ENCODE measurements around the gene CHN2.

CHN2 gene

GRCh38 chr7:29228289-29229011 lies 33.9 kb downstream of the CHN2 start:
- DNase-seq (ENCODE audit: low spot score), result no peak

GRCh38 chr7:29229066-29229465 lies 34.5 kb downstream of the CHN2 start:
- no peak for DNase-seq (ENCODE audit: low spot score)

DNA sequence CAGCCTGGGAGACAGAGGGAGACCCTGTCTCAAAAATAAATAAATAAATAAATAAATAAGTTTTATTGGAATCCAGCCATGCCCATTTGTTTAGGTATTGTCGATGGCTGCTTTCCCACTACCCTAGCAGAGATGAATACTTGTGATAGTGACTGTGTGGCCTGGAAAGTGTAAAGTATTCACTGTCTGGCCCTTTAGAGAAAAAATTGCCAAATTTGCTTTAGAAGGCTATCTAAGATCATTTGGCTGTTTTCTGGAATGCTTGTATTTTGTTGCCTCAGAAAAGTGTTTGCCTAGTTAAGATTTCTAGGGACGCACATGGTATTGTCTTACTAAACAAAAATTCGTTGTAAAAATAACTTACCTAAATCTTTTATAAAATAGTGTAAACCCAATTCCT lies 35.4 kb downstream of the CHN2 start:
- DNase-seq (ENCODE audit: low spot score), result no peak

- no peak for DNase-seq (ENCODE audit: low spot score)
Observed at GRCh38 chr7:29230871-29231345, 36.3 kb downstream of the CHN2 start.

DNA sequence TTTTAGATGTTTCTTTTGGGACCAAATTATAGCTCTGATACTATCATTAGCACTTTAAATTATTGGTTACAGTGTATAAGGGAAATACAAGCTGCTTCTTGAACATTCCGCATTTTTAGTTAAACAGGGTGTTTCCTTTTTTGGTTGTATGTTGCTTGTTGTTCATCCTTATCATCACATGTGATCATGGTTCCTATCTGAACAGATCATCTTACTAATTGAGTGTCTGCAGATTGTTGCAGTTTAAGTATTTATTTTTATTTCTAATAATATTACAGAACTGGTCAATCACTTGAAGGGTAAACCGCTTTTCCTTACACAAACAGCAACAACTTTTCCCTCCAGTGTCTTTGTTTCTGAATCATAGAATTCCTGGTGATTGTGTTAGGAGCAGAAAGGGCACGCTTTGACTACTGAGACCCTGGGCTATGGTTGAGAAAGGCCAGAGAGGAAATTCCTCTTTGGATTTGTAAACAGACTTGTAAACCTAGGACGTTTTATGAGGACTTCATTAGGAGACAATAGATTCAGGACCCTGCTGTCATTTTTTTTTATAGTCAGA lies 37.2 kb downstream of the CHN2 start:
- DNase-seq (ENCODE audit: low spot score), result no peak

GRCh38 chr7:29234438-29234837 lies 39.9 kb downstream of the CHN2 start:
- no peak for DNase-seq (ENCODE audit: low spot score)

DNA sequence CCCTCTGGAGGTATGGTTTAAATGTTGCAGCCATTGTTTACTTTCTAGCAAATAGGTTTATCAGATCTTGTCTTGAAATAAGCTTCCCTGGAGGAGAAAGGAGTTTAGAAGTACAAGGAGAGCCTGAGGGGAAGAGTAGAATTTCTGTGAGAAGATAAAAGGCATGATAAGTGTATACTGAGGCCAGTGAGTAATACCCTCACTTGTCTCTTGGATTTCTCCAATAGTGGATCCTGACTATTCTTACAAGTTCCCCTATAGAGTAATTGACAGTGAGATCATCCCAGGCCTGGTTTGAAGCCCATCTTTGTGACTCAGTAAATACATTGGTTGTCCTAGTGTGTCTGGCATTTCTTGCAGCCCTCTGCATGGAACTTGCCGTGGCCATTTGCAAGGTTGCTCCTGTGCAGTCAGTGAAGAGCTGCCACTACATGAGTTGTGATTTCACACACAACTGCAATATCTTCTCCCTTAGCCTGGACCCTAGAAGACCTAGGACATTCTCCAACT lies 41.6 kb downstream of the CHN2 start:
- DNase-seq (ENCODE audit: low spot score), result no peak

- DNase-seq (ENCODE audit: low spot score), result no peak
Observed at GRCh38 chr7:29236649-29237048, 42.1 kb downstream of the CHN2 start.

- no peak for DNase-seq (ENCODE audit: low spot score)
Observed at GRCh38 chr7:29237489-29237888, 42.9 kb downstream of the CHN2 start.

DNA sequence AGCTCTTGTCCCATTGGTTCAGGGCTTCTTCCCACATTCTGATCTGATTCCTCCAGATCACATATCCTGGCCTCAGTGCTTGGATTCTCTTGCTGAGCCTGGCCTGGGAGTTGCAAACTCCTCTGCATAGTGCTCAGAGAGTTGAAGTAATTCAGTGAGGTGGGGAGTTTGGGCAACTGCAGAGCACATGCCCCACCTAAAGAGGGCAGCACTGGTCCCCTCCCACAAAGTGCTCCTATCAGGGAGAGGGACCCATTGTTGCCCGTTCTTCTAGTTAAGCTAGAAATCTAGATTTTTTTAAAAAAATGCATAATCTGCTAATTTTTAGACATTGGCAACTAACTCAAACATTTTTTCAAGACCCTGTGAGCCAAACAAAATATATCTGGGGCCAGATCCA lies 45.1 kb downstream of the CHN2 start:
- no peak for DNase-seq (ENCODE audit: low spot score)

GRCh38 chr7:29242265-29242664 lies 47.7 kb downstream of the CHN2 start:
- no peak for DNase-seq (ENCODE audit: low spot score)

GRCh38 chr7:29243910-29244655 lies 49.5 kb downstream of the CHN2 start:
- DNase-seq (ENCODE audit: low spot score), result no peak

DNA sequence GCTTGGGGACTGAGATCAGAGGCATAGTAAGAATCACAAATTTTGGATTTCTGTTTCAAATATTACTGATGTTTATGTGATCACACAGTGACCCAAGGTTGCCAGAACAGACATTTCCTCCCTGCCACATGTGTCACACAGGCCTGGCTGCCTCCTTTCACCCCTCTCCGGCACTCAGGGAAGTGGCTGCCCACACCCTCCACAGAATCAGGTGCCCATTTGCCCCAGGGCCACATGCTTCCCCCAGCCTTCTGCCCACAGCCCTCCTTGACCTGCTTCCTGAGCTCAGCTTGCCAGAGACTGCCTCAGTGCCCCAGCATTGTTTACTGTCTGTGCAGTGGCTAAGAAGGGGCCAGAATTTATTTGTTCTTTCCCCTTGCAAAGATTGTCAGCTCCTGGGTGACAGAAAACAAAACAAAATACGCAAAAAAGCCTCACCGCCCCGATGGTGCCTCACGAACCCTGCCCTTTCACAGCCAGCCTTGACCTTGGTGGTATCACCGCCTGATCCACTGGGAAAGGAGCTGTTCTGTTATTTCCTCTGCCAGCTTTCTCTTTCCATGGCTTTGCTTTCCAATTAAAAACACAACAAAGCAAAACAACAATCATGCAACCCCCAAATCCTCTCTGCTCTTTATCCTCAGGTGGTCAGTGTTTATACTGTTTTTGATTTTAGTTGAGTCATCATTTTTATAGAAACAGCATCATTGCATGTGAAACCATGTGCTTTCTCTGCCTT lies 52.8 kb downstream of the CHN2 start:
- no peak for DNase-seq (ENCODE audit: low spot score)

- DNase-seq (ENCODE audit: low spot score), result no peak
Observed at GRCh38 chr7:29247963-29248236, 53.3 kb downstream of the CHN2 start.

DNA sequence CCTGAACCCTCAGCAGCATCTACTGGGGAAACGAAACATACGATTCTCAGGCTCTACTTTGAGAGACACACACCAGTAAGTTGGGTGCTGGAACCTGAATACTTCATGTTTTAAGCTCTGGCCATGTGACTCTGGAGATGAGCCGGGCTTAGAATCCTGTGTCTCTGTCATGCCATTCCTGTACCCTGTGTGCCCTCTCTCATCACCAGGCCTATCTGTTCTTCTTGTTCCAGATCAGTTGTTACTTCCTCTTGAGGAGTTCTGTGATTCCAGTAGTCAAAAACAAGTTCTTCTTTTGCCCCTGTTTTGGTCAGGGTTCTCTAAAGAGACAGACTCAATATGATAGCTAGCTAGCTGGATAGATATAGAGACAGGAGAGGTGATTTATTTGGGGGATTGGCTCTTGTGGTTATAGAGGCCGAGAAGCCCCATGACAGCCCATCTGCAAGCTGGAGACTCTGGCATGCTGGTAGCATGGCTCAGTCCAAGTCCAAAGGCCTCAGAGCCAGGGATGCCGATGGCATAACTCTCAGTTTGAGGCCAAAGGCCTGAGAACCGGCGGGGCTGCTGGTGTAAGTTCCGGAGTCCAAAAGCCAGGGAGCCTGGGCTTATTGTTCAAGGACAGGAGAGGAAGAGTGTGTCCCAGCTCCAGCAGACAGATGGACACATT lies 54.3 kb downstream of the CHN2 start:
- DNase-seq (ENCODE audit: low spot score), result no peak

GRCh38 chr7:29249383-29249750 lies 54.8 kb downstream of the CHN2 start:
- no peak for DNase-seq (ENCODE audit: low spot score)

DNA sequence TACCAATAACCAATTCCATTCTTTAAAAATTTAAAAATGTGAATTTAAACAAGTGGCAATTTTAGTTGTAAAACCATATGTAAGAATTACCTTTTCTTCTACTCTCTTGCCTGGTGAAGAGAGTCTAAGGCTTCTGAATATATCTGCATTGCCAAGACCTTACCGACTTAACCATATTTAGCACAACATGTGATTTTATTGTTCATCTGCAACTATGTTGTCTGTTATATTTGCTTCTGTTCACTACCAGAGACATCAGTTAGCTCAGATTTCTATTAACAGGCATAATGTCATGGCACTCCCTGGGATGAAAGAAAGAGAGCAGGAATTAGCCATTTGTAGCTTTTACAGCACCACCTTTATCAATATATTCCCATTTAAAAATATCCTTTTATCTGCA lies 55.3 kb downstream of the CHN2 start:
- DNase-seq (ENCODE audit: low spot score), result no peak

GRCh38 chr7:29253225-29253624 lies 58.6 kb downstream of the CHN2 start:
- no peak for DNase-seq (ENCODE audit: low spot score)

- DNase-seq (ENCODE audit: low spot score), result no peak
Observed at GRCh38 chr7:29254591-29254990, 60.0 kb downstream of the CHN2 start.

DNA sequence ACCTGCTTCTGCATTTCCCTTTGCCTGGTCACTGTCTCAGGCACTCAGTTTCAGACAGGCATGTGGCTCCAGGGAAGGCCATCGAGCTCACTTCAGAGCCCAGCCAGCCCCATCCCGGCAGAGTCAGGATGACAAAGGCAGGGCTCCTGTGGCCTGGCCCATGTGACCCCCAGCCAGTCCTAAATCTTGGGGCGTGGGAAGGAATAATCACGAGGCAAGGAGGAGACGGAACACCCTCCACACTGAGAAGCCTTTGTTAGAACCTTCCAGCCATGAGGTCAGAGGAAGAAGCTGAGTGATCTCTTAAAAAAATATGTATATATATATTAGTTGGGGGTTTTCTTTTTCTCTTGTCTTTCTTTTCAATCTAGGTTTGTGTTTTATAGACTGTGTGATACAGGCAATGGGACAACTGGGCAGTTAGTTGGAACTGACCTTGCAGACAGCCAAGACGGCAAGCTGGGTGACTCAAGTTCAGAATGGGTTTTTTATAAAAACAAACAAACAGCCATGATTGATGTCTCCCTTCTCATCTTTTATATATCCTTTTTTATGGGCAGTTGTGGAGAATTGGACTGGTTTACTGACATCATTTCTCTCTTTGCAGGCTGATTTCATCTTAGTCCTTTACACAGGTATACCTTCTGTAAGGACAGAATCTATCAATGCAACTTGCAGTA lies 60.8 kb downstream of the CHN2 start:
- no peak for DNase-seq (ENCODE audit: low spot score)

DNA sequence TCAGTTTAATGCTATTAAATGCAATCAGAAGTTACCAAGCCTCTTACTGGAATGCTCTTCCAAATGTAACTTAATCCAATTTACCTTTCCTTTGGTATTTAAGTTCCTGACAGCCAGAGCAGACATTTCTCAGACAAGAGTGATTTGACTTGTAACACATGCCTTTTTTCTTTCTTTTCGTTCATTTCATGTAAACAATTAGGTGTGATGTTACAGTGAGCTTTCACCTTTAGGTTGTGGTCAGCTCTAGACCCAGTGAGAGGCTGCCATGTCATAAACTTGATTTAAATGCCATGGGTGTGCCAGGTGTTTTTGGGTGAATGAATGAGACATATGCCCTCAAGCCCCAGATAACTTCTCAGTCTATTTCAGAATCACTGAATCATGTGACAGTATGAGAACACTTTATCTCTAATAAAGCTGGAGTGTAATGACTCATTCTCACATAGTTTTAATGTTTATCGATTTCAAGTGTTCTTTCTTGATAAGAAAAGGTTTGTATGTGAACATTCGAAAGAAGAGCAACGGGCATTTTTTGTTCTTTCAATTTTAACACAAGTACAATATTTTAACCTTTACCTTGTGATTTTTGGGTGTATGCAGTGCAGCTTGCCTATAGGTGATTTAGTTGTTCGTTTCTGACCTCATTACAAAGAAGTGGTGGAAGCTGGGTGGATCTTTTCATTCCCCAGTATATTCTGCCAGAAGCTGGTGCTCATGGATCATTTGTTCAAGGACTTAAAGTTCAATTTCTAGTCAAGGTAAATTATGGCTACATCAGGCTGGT lies 61.5 kb downstream of the CHN2 start:
- DNase-seq (ENCODE audit: low spot score), result no peak

All from ecto neural progenitor cell (in vitro differentiated cells).